GM18520 (cell line): ENCODE measurements around the gene ZNF32.
"Not testable (repeated sequence)": the region's sequence is repeated elsewhere in the genome, so short reads cannot be mapped to it uniquely, and the experiment has no call there.

Experiments
- ATAC-seq: cut with Tn5 transposase; IDR thresholded peaks from one replicate; pipeline ENCODE4 v1.9.1; 2021; ENCODE audit not compliant: unreplicated experiment

Gene ZNF32

GRCh38 chr10:43640603-43641002 is 8.1 kb downstream of the ZNF32 start:
- no peak for ATAC-seq

- ATAC-seq: not testable (repeated sequence)
Measured at GRCh38 chr10:43635816-43636215, 12.9 kb downstream of the ZNF32 start.

GRCh38 chr10:43628956-43629355 is 19.7 kb downstream of the ZNF32 start:
- no peak for ATAC-seq

- no peak for ATAC-seq
Measured at GRCh38 chr10:43627942-43628341, 20.7 kb downstream of the ZNF32 start.

GRCh38 chr10:43623351-43623750 is 25.3 kb downstream of the ZNF32 start:
- ATAC-seq: no peak

- no peak for ATAC-seq
Measured at GRCh38 chr10:43622038-43622437, 26.6 kb downstream of the ZNF32 start.

- no peak for ATAC-seq
Measured at GRCh38 chr10:43619368-43619767, 29.3 kb downstream of the ZNF32 start.

- no peak for ATAC-seq
Measured at GRCh38 chr10:43616697-43617370, 31.8 kb downstream of the ZNF32 start.

GRCh38 chr10:43610636-43611035 is 38.0 kb downstream of the ZNF32 start:
- no peak for ATAC-seq

- no peak for ATAC-seq
Measured at GRCh38 chr10:43607199-43607573, 41.5 kb downstream of the ZNF32 start.

GRCh38 chr10:43606323-43607198 is 42.1 kb downstream of the ZNF32 start, which contains the start of gene ZNF485:
ZNF485 (plus strand) TSS chr10:43606438; CDS start chr10:43607051, 613 bp downstream.
- ATAC-seq: peak; percentile 95

- ATAC-seq: no peak
Measured at GRCh38 chr10:43605850-43606322, 42.8 kb downstream of the ZNF32 start.

GRCh38 chr10:43601576-43601975 is 47.1 kb downstream of the ZNF32 start:
- ATAC-seq: not testable (repeated sequence)

- ATAC-seq: no peak
Measured at GRCh38 chr10:43599333-43599732, 49.3 kb downstream of the ZNF32 start.

GRCh38 chr10:43598446-43598845 is 50.2 kb downstream of the ZNF32 start:
- ATAC-seq: no peak

GRCh38 chr10:43596546-43596945 is 52.1 kb downstream of the ZNF32 start:
- no peak for ATAC-seq

- no peak for ATAC-seq
Measured at GRCh38 chr10:43595739-43596298, 52.9 kb downstream of the ZNF32 start.

GRCh38 chr10:43594944-43595589 is 53.6 kb downstream of the ZNF32 start:
- ATAC-seq: peak; percentile 96
